WTC11 (cell line): ENCODE measurements around the gene UBE2J2.

Source experiments
- ATF3 ChIP-seq: sonication (generic); formaldehyde crosslinking; conservative IDR thresholded peaks from 2 replicates; pipeline ENCODE4 v1.8.1; 2022; ENCODE audit warnings: mild to moderate bottlenecking, missing genetic modification reagents
- ATF6 ChIP-seq: sonication (generic); formaldehyde crosslinking; IDR thresholded peaks from 2 replicates; pipeline ENCODE4 v1.8.1; 2023; ENCODE audit warnings: mild to moderate bottlenecking, missing genetic modification reagents
- CREB1 ChIP-seq: sonication (generic); formaldehyde crosslinking; IDR thresholded peaks from 2 replicates; pipeline ENCODE4 v1.8.0; 2023; ENCODE audit warnings: mild to moderate bottlenecking, missing genetic modification reagents
- E2F1 ChIP-seq: sonication (generic); formaldehyde crosslinking; IDR thresholded peaks from 2 replicates; pipeline ENCODE4 v1.8.0; 2022; ENCODE audit warnings: mild to moderate bottlenecking, missing genetic modification reagents
- E2F4 ChIP-seq: sonication (generic); formaldehyde crosslinking; IDR thresholded peaks from 2 replicates; pipeline ENCODE4 v1.8.1; 2022; ENCODE audit warnings: low read depth, mild to moderate bottlenecking, moderate library complexity, missing genetic modification reagents, borderline replicate concordance
- GABPB1 ChIP-seq: sonication (generic); formaldehyde crosslinking; IDR thresholded peaks from 2 replicates; pipeline ENCODE4 v1.8.1; 2023; ENCODE audit warnings: mild to moderate bottlenecking, missing genetic modification reagents
- HMGXB4 ChIP-seq: sonication (generic); formaldehyde crosslinking; IDR thresholded peaks from 2 replicates; pipeline ENCODE4 v1.8.1; 2023; ENCODE audit warnings: mild to moderate bottlenecking, moderate library complexity, missing genetic modification reagents
- JAZF1 ChIP-seq: fragments of 250-450 bp; sonication (Bioruptor Pico); IDR thresholded peaks from 2 replicates; pipeline ENCODE4 v1.9.0; 2021; ENCODE audit warnings: moderate library complexity, mild to moderate bottlenecking, inconsistent platforms
- NR3C1 ChIP-seq: sonication (generic); formaldehyde crosslinking; conservative IDR thresholded peaks from 2 replicates; pipeline ENCODE4 v1.8.1; 2023; ENCODE audit warnings: low read depth, mild to moderate bottlenecking, missing genetic modification reagents
- TEAD1 ChIP-seq: sonication (generic); formaldehyde crosslinking; IDR thresholded peaks from 2 replicates; pipeline ENCODE4 v1.8.0; 2022; ENCODE audit warnings: mild to moderate bottlenecking, missing genetic modification reagents
- TF ChIP-seq, protein P1 (sequence below): fragments of 200-600 bp; IDR thresholded peaks from 2 replicates; pipeline ENCODE4 v1.8.0; 2022; ENCODE audit warnings: antibody characterized with exemption
- TF ChIP-seq, protein P2 (sequence below): sonication (generic); formaldehyde crosslinking; IDR thresholded peaks from 2 replicates; pipeline ENCODE4 v1.8.1; 2022; ENCODE audit warnings: low read depth, missing genetic modification reagents, borderline replicate concordance
- TF ChIP-seq, protein P3 (sequence below): sonication (generic); formaldehyde crosslinking; IDR thresholded peaks from 2 replicates; pipeline ENCODE4 v1.8.0; 2022; ENCODE audit warnings: mild to moderate bottlenecking, missing genetic modification reagents

GRCh38 chr1:1295154-1295923, 21.7 kb upstream of the UBE2J2 start:
- TF ChIP-seq, protein P1, sequence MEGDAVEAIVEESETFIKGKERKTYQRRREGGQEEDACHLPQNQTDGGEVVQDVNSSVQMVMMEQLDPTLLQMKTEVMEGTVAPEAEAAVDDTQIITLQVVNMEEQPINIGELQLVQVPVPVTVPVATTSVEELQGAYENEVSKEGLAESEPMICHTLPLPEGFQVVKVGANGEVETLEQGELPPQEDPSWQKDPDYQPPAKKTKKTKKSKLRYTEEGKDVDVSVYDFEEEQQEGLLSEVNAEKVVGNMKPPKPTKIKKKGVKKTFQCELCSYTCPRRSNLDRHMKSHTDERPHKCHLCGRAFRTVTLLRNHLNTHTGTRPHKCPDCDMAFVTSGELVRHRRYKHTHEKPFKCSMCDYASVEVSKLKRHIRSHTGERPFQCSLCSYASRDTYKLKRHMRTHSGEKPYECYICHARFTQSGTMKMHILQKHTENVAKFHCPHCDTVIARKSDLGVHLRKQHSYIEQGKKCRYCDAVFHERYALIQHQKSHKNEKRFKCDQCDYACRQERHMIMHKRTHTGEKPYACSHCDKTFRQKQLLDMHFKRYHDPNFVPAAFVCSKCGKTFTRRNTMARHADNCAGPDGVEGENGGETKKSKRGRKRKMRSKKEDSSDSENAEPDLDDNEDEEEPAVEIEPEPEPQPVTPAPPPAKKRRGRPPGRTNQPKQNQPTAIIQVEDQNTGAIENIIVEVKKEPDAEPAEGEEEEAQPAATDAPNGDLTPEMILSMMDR = no peak
- TF ChIP-seq ATF3 = no peak
- no peak for TF ChIP-seq TEAD1 (CRISPR knock-in tag)
- TF ChIP-seq GABPB1 (CRISPR knock-in tag) = no peak
- TF ChIP-seq E2F1 (CRISPR knock-in tag) = no peak
- no peak for TF ChIP-seq NR3C1 (CRISPR knock-in tag)
- TF ChIP-seq E2F4 (CRISPR knock-in tag) = no peak
- no peak for TF ChIP-seq HMGXB4 (CRISPR knock-in tag)
- no peak for TF ChIP-seq ATF6 (CRISPR knock-in tag)
- no peak for TF ChIP-seq JAZF1 (CRISPR knock-in tag)
- TF ChIP-seq, protein P2, sequence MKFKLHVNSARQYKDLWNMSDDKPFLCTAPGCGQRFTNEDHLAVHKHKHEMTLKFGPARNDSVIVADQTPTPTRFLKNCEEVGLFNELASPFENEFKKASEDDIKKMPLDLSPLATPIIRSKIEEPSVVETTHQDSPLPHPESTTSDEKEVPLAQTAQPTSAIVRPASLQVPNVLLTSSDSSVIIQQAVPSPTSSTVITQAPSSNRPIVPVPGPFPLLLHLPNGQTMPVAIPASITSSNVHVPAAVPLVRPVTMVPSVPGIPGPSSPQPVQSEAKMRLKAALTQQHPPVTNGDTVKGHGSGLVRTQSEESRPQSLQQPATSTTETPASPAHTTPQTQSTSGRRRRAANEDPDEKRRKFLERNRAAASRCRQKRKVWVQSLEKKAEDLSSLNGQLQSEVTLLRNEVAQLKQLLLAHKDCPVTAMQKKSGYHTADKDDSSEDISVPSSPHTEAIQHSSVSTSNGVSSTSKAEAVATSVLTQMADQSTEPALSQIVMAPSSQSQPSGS (CRISPR knock-in tag) = no peak
- TF ChIP-seq, protein P3, sequence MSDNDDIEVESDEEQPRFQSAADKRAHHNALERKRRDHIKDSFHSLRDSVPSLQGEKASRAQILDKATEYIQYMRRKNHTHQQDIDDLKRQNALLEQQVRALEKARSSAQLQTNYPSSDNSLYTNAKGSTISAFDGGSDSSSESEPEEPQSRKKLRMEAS (CRISPR knock-in tag) = no peak
- TF ChIP-seq CREB1 (CRISPR knock-in tag) = no peak
